GM19240 (cell line): ENCODE results near the gene FAAH.
"Not testable (repeated sequence)": the region's sequence is repeated elsewhere in the genome, so short reads cannot be mapped to it uniquely, and the experiment has no call there.

Experiments
- DNase-seq: peaks from one replicate; pipeline ENCODE4 v3.0.0; 2011; ENCODE audit warnings: low spot score; ENCODE audit not compliant: insufficient read length

FAAH gene

GRCh38 chr1:46394108-46394871, at the start of gene FAAH:
TSS of gene FAAH (plus strand) at chr1:46394317. CDS start at chr1:46394349, 32 bp downstream.
- DNase-seq: no peak

GRCh38 chr1:46344481-46344880, 49.6 kb upstream of the FAAH start:
- DNase-seq: no peak

GRCh38 chr1:46345281-46345680, 48.8 kb upstream of the FAAH start:
- DNase-seq: no peak

GRCh38 chr1:46352363-46352762, 41.8 kb upstream of the FAAH start:
- DNase-seq: no peak

- DNase-seq: not testable (repeated sequence)
Observed at GRCh38 chr1:46355920-46356319, 38.2 kb upstream of the FAAH start.

GRCh38 chr1:46362158-46362557, 32.0 kb upstream of the FAAH start:
- no peak for DNase-seq

- no peak for DNase-seq
Observed at GRCh38 chr1:46363121-46363520, 31.0 kb upstream of the FAAH start.

GRCh38 chr1:46364612-46365011, 29.5 kb upstream of the FAAH start:
- no peak for DNase-seq

GRCh38 chr1:46365796-46366195, 28.3 kb upstream of the FAAH start:
- DNase-seq: not testable (repeated sequence)

GRCh38 chr1:46367072-46367471, 27.0 kb upstream of the FAAH start:
- no peak for DNase-seq

- DNase-seq: not testable (repeated sequence)
Observed at GRCh38 chr1:46367701-46368100, 26.4 kb upstream of the FAAH start.

GRCh38 chr1:46368791-46369190, 25.3 kb upstream of the FAAH start:
- DNase-seq: no peak

- DNase-seq: no peak
Observed at GRCh38 chr1:46369542-46370213, 24.4 kb upstream of the FAAH start.

GRCh38 chr1:46370214-46370633, 23.9 kb upstream of the FAAH start:
- DNase-seq: no peak

- no peak for DNase-seq
Observed at GRCh38 chr1:46372431-46372830, 21.7 kb upstream of the FAAH start.

GRCh38 chr1:46379996-46380395, 14.1 kb upstream of the FAAH start:
- no peak for DNase-seq

- no peak for DNase-seq
Observed at GRCh38 chr1:46380508-46380907, 13.6 kb upstream of the FAAH start.

GRCh38 chr1:46393510-46393909, 607 bp upstream of the FAAH start:
- DNase-seq: no peak

GRCh38 chr1:46394872-46395465, 852 bp downstream of the FAAH start:
- no peak for DNase-seq

- no peak for DNase-seq
Observed at GRCh38 chr1:46396441-46397398, 2.6 kb downstream of the FAAH start.

GRCh38 chr1:46399307-46399706, 5.2 kb downstream of the FAAH start:
- DNase-seq: no peak
